Thyroid gland (tissue), 4 donors: ENCODE measurements around the gene CKLF.

Experiments
- POLR2A ChIP-seq, 2 donors: fragments of 450-650 bp; IDR thresholded peaks; one replicate each; pipeline ENCODE4 v1.6.1; 2017; ENCODE audit warnings: antibody characterized with exemption in 2 of 2, mild to moderate bottlenecking in 2 of 2, moderate library complexity in 1 of 2
- TF ChIP-seq, protein P1 (sequence below), 6 experiments: fragments of 200-600 bp in 3 of 6; fragments of 450-650 bp in 3 of 6; sonication (generic) in 3 of 6; IDR thresholded peaks; one replicate each; pipeline ENCODE4 v1.5.1; 2016 to 2019; ENCODE audit warnings: antibody characterized with exemption in 6 of 6, mild to moderate bottlenecking in 2 of 6, inconsistent platforms in 1 of 6, moderate library complexity in 1 of 6

GRCh38 chr16:66522816-66523590, 29.4 kb upstream of the CKLF start:
- TF ChIP-seq, protein P1, sequence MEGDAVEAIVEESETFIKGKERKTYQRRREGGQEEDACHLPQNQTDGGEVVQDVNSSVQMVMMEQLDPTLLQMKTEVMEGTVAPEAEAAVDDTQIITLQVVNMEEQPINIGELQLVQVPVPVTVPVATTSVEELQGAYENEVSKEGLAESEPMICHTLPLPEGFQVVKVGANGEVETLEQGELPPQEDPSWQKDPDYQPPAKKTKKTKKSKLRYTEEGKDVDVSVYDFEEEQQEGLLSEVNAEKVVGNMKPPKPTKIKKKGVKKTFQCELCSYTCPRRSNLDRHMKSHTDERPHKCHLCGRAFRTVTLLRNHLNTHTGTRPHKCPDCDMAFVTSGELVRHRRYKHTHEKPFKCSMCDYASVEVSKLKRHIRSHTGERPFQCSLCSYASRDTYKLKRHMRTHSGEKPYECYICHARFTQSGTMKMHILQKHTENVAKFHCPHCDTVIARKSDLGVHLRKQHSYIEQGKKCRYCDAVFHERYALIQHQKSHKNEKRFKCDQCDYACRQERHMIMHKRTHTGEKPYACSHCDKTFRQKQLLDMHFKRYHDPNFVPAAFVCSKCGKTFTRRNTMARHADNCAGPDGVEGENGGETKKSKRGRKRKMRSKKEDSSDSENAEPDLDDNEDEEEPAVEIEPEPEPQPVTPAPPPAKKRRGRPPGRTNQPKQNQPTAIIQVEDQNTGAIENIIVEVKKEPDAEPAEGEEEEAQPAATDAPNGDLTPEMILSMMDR (IDR thresholded peaks at IDR 0.05) = no peak
- TF ChIP-seq POLR2A (IDR thresholded peaks at IDR 0.05) = no peak
